ENCODE measurements around the gene HEY2. TPM values are rescaled to one million over a fixed set of nuclear protein-coding genes. Genes with fewer than 3 reads are reported as not detected.

The HEY2 gene
- total RNA-seq, 1 donor from 2014 or later = 0.98 TPM

DNA sequence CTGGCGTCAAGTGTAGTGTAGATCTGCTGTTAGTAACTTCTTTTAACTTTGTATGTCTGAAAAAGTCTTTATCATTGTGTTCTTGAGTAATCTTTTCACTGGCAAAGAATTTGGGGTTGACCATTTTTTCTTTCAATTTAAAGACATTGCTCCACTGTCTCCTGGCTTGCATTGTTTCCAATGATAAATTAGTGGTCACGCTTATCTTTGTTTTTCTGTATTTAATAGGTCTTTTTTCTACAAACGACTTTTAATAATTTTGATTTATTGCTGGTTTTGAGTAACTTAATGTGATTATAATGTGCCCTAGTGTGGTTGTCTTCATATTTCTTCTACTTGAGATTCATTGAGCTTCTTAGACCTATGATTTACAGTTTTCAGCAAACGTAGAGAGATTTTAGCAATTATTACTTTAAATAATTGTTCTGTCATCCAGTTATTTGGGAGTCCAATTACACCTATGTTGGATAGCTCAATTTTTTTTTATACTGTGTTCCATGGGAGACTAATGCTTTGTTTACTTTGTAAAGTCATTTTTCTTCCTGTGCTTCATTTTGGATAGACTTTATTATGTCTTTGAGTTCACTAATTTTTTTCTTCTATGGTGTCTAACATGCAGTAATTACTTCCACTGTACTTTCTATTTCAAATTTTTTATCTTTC lies 38.3 kb upstream of the HEY2 start:
- TF ChIP-seq POLR2A (IDR thresholded peaks at IDR 0.05) (no peak), POLR2AphosphoS5 (IDR thresholded peaks at IDR 0.05; ENCODE audit: insufficient read depth in 1 of 2, low read depth in 1 of 2) (no peak)
- TF ChIP-seq, protein P1, sequence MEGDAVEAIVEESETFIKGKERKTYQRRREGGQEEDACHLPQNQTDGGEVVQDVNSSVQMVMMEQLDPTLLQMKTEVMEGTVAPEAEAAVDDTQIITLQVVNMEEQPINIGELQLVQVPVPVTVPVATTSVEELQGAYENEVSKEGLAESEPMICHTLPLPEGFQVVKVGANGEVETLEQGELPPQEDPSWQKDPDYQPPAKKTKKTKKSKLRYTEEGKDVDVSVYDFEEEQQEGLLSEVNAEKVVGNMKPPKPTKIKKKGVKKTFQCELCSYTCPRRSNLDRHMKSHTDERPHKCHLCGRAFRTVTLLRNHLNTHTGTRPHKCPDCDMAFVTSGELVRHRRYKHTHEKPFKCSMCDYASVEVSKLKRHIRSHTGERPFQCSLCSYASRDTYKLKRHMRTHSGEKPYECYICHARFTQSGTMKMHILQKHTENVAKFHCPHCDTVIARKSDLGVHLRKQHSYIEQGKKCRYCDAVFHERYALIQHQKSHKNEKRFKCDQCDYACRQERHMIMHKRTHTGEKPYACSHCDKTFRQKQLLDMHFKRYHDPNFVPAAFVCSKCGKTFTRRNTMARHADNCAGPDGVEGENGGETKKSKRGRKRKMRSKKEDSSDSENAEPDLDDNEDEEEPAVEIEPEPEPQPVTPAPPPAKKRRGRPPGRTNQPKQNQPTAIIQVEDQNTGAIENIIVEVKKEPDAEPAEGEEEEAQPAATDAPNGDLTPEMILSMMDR (IDR thresholded peaks at IDR 0.05) = no peak
- no peak for DNase-seq (ENCODE audit: extremely low spot score in 2 of 2)
- H3K4me1 ChIP-seq = no peaks in the 10 kb centered on the region
- intact Hi-C loops (cut with DNase I) = no loop called here
- H3K27ac ChIP-seq = no peak overlapping the region
- H3K9me3 ChIP-seq = no peaks in the 10 kb centered on the region
- H3K27me3 ChIP-seq = no peaks in the 10 kb centered on the region
- no peaks in the 10 kb centered on the region for H3K36me3 ChIP-seq
- no peak overlapping the region for H3K4me3 ChIP-seq

DNA sequence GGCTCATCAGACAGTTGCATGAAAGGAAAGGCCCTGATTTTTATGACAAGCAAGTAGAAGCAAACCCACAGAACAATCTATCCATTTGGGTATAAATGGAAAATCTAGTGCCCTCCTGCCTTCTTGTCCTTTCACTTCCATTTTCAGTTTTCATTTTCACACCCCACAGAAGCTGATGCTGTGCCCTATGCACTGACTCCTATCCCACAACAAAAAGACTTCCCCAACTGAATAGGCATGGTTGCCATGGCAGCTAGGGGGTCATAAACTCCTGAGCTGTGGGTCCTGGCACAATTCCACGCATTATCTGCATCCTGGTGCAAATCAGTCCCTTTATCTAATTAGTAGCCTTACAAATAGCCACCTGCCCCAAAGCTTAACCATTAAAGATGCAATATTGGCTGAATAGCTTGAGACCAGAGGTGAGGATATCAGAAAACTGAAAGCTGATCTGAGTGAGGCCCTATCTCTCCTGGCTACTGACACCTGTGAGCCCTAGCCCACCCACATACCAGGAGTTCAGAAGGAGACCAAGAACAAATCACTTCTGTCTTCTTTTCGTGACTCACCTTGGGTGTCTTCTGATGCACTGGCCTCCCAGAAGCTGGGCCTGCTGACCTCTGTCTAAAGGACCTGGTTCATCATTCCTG lies 34.9 kb upstream of the HEY2 start:
- Histone ChIP-seq H3K36me3 (no peaks in the 10 kb centered on the region), H3K4me1 (no peaks in the 10 kb centered on the region), H3K27me3 (no peaks in the 10 kb centered on the region), H3K9me3 (no peaks in the 10 kb centered on the region), H3K4me3 (no peak overlapping the region), H3K27ac (no peak overlapping the region)
- DNase-seq (ENCODE audit: extremely low spot score in 2 of 2) = no peak
- TF ChIP-seq, protein P1 (IDR thresholded peaks at IDR 0.05) = no peak
- TF ChIP-seq POLR2A (IDR thresholded peaks at IDR 0.05) (no peak), POLR2AphosphoS5 (IDR thresholded peaks at IDR 0.05; ENCODE audit: insufficient read depth in 1 of 2, low read depth in 1 of 2) (no peak)
- intact Hi-C loops (cut with DNase I) = no loop called here

DNA sequence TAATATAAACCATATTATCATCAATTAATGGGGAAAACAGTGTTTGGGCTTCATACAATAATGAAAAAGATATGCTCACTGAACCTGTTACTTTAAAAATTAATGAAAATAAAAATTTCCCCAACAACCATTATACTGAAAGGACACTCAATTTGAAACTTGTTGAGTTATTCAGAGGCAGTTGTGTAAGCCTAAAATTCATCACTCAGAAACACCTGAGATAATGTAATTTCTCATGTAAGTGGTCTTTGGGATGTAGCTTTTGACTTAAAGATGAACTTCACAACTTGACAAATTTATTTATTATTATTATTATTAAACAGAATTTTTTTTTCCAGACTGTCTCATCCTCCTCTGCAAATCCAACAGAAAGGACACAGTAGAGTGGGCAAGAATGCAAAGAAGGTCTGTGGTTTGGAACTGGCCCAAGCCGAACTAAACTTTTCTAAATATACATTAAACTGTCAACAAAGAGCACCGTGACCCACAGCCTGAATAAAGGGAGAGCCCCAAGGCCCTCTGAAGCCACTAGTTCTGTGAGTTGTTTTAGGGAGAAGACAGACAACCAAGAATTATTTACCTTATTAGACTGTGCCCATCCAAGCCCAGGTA lies 32.2 kb upstream of the HEY2 start:
- TF ChIP-seq, protein P1 (IDR thresholded peaks at IDR 0.05) = no peak
- no peak for TF ChIP-seq POLR2A (IDR thresholded peaks at IDR 0.05)
- no peak for TF ChIP-seq POLR2AphosphoS5 (IDR thresholded peaks at IDR 0.05; ENCODE audit: insufficient read depth in 1 of 2, low read depth in 1 of 2)
- Histone ChIP-seq H3K36me3 (no peaks in the 10 kb centered on the region), H3K4me1 (no peaks in the 10 kb centered on the region), H3K27ac (no peak overlapping the region), H3K27me3 (no peaks in the 10 kb centered on the region), H3K9me3 (no peaks in the 10 kb centered on the region), H3K4me3 (no peak overlapping the region)
- DNase-seq (ENCODE audit: extremely low spot score in 2 of 2) = no peak
- intact Hi-C loops (cut with DNase I) = no loop called here

DNA sequence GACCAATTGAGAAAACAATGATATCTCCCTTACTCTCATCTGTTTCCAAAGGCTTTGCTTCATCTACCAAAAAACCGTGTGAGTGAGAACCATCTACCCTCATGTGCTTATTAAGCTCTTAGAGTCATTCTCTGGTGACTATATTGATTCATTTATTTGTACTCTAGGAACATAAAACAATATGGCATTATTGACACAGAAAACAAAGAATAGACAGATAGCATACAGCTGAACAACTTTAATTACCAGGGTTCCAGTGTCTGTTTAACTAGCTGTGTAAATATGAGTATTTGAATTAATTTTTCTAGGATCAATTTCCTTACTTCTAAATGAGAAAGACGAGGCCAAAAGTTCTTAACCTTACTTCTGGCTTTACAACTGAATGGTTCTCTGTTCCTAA lies 31.3 kb upstream of the HEY2 start:
- H3K27ac ChIP-seq = no peak overlapping the region
- intact Hi-C loops (cut with DNase I) = no loop called here
- no peak for DNase-seq (ENCODE audit: extremely low spot score in 2 of 2)
- TF ChIP-seq POLR2A (IDR thresholded peaks at IDR 0.05) (no peak), POLR2AphosphoS5 (IDR thresholded peaks at IDR 0.05; ENCODE audit: insufficient read depth in 1 of 2, low read depth in 1 of 2) (no peak)
- TF ChIP-seq, protein P1 (IDR thresholded peaks at IDR 0.05) = no peak
- H3K27me3 ChIP-seq = no peaks in the 10 kb centered on the region
- H3K36me3 ChIP-seq = no peaks in the 10 kb centered on the region
- no peak overlapping the region for H3K4me3 ChIP-seq
- H3K4me1 ChIP-seq = no peaks in the 10 kb centered on the region
- H3K9me3 ChIP-seq = no peaks in the 10 kb centered on the region

DNA sequence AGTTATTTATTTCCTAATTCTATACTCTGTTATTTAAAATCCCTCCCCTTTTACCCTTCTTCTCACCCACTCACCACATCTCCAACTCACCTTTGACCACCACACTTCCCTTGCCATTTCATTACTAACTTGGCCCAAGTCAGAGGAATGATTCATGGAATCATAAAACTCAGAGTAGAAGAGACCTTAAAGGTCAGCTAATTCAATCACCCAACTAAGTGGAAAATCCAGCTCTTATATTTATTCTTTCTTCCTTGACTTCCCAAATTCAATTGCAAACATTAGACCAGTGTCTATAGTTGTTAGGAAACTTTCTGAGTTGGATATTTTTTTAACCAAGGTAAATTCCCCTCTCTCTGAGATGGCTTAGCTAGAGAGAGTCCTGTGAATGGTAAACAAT lies 26.5 kb upstream of the HEY2 start:
- TF ChIP-seq, protein P1 (IDR thresholded peaks at IDR 0.05) = no peak
- TF ChIP-seq POLR2AphosphoS5 (IDR thresholded peaks at IDR 0.05; ENCODE audit: insufficient read depth in 1 of 2, low read depth in 1 of 2) (no peak), POLR2A (IDR thresholded peaks at IDR 0.05) (no peak)
- Histone ChIP-seq H3K9me3 (no peaks in the 10 kb centered on the region), H3K27ac (no peak overlapping the region), H3K27me3 (no peaks in the 10 kb centered on the region), H3K36me3 (no peaks in the 10 kb centered on the region), H3K4me3 (no peak overlapping the region), H3K4me1 (no peaks in the 10 kb centered on the region)
- intact Hi-C loops (cut with DNase I) = no loop called here
- no peak for DNase-seq (ENCODE audit: extremely low spot score in 2 of 2)
